Islet of Langerhans (tissue), 1 donor: ENCODE results near the gene SERINC5.

Experiments used
- FAIRE-seq: peaks from one replicate; lab custom pipeline; 2011; peaks lifted over from hg19 to GRCh38; lab: Jason Lieb, UNC

SERINC5 gene

DNA sequence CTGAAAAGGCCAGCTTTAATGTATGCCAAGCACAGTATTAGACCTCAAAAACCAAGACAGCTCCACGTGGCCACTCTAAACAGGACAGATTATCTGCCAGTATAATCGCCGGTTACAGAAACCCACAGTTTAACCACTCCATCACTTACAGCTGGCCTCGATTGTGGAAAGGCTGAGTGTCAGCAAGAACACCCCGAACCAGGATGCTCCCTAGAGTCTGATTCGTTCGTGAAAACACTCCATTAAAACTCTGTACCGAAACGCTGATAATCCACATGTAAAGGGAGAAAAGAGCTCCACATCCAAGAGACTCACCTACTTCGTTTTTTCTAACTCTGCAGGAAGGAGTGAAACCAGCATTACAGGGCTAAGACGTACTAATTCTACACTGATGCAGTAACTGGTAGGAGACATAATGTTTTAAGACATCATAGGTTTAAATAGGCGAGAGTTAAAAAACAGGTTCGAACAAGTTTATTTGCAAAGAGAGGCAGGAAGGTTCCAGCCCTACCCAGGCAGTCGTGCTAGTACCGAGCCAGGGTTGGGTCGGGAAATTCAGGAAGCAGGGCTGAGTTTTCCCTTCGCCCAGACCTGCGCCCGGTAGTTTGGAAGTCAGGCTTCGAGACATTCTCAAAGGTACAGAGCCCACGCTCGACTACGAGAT lies 949 bp downstream of the SERINC5 start:
- FAIRE-seq: no peak

DNA sequence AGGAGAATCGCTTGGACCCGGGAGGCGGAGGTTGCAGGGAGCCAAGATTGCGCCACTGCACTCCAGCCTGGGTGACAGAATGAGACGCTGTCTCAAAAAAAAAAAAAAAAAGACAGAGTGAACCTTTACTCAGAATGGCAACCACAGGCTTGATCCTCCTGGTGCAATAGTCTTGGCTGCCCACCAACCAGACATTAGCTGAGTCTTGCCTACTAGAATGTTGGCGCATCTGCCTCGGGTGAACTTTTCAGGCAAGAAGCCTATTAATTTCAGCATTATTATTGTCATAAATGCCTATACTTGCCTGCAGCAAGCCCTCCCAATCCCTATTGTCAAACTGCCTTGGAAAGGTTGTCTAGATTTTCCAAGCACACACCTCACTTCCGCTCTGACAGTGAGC lies 4.2 kb downstream of the SERINC5 start:
- no peak for FAIRE-seq

DNA sequence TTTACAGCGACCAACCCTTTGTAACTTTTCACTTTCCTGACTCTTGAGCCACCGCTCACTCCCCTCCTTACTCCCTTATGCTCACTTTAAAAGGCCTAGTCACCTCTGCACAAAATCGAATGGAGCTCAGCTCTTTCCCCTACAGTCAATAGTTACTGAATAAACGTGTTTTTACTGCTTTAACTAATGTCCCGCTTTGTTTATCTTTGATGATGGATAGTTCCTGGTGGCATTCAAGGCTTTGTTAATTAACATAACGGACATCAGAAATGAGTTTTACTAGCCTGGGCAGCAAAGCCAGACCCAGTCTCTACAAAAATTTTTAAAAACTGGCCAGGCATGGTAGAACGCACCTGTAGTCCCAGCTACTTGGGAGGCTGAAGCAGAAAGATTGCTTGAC lies 5.0 kb downstream of the SERINC5 start:
- FAIRE-seq: no peak

DNA sequence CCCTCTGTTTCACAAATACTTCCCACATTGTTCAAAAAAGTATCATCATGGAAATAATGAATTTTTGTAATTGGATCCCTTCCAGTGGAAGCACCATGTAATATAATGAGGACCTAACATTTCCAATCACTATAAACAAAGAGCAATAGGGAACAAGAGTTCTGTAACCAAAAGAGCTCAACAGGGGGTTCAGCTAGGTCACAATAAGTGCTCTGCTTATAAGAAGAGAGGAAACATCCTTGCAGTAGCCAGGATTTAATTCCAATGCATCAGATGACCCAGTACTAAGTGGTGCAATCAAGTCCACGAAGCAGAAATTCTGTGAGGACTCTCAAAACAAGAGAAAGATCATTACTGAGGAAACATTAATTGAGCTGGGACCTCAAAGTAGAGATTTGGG lies 5.9 kb downstream of the SERINC5 start:
- no peak for FAIRE-seq

DNA sequence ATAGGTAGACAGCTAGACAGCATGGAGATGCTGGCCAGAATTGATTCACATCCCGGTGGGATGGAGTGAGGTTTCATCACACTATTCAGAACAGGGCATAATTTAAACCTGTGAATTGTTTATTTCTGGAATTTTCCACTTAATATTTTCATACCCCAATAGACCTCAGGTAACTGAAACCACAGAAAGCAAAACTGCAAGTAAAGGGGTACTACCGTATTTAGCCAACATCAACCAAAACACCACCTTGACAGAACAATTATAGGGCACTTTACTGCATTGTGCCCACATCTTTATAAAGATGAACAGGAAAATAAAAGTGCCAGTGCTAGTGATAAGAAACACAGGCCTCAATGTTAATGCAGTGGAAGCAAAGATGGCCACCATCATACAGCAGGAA lies 7.5 kb downstream of the SERINC5 start:
- no peak for FAIRE-seq

DNA sequence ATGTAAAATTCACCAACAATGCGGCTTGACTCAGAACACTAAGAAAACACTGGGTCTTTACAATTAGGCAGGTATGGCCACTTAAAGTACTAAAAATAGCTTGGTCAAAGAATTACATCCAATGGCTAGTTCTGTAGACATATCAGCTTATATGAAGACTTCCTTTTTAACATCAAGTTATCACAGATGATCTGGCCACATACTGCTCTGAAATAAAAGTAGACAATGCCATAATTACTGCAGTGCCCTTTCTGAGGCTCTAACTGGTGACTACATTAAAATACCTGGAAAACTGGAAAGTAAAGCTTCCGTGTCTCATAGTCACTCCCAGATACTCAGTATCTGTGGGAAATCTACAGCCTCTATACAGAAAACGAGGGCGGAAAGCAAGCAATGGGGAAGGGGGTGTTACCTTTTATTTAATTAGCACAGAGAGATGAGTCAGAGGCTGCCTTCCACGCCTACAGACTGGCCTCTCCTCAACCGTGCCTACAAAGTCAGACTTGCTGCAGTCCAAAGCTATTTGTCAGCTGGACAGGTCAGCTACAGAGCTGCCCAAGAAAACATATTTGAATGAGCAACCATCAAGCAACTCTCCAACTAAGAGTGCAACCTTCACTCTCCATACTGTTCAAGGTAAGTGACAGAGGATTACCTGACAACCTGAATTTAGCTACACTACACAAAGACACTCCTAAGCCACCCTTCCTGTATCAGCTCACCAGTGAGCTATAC lies 8.7 kb downstream of the SERINC5 start:
- FAIRE-seq: no peak

DNA sequence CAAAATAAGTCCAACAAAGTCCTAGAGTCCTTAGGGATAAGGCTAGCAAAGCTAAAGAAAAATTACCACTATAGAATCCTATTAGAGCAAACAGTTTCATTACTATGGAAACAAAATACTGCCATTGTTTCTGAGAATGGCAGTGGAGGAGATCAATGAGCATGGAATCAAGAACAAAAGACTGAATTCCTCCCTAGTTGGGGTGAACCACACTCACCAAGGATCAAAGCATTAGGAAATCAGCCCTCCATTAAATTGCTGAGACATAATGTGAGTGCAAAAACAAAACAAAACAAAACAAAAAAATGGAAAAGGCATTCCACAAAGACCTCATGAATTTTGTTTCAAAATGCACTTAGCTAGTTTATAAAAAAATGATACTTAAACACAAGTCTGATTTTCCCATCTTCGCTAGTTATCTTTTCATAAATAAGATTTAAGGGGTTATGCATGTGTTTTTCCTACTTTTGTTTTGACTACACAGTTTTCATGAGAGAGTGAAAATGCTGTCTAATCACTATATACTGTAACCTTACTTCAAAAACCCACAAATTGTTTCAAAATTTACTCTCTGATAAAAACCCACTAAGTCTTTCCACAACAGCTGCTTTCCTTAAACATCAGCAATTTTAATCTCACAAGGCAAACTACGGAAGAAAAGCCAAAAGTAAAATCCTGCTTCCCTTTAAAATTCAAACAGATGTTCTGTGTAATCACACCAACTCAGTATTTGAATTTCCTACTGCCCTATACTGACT lies 9.7 kb downstream of the SERINC5 start:
- FAIRE-seq: peak; percentile 45

DNA sequence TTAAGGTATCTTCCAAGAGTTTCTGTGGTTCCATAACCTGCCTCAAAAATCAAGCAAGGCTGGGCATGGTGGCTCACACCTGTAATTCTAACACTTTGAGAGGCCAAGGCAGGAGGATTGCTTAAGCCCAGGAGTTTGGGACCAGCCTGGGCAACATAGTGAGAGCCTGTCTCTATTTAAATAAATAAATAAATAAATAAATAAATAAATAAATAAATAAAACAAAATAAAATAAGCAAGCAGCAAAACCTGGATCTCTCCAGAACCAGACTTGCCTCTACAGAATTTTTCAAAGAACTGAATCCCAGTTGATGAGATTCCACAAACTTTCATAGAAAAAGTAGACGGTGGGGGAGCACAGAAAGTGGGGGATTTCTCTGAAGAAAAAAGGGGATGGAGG lies 12.3 kb downstream of the SERINC5 start:
- FAIRE-seq: no peak

DNA sequence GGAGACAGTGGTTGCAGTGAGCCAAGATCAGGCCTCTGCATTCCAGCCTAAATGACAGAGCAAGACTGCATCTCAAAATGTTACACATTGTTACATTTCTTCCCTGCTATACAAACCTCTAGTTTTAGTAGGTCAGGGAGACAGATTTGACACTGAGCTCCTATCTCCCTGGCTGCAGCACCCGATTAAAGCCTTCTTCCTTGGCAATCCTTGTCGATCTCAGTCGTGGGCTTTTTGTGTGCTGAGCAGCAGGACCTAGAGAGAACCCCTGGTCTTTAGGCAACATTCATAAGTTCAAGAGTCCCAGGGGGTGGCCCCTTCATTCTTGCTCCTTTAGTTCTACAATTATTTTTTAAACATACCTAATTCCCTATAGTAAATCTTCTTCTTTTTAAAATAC lies 13.0 kb downstream of the SERINC5 start:
- FAIRE-seq: no peak

DNA sequence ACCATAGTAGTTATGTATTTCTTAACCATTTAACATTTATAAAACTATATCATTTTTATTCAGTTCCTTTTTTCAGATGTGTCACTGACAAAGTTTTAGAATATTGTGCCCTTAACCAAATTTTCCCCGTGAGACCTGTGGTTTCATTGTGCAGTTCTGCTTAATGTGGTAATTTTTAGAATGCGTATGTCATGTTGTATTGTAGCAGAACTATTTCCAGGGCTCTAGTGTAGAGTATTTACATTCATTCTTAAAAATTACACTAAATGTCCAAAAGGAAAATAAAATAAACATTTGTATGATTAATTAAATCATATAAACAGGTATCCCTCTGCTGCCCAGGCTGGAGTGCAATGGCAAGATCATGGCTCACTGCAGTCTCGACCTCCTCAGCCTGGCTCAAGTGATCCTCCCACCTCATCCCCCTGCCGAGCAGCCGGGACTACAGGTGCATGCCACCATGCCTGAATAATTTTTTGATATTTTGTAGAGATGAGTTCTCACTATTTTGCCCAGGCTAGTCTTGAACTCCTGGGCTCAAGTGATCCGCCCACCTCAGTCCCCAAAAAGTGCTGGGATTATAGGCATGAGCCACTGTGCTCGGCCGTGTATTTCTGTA lies 15.4 kb downstream of the SERINC5 start:
- no peak for FAIRE-seq

DNA sequence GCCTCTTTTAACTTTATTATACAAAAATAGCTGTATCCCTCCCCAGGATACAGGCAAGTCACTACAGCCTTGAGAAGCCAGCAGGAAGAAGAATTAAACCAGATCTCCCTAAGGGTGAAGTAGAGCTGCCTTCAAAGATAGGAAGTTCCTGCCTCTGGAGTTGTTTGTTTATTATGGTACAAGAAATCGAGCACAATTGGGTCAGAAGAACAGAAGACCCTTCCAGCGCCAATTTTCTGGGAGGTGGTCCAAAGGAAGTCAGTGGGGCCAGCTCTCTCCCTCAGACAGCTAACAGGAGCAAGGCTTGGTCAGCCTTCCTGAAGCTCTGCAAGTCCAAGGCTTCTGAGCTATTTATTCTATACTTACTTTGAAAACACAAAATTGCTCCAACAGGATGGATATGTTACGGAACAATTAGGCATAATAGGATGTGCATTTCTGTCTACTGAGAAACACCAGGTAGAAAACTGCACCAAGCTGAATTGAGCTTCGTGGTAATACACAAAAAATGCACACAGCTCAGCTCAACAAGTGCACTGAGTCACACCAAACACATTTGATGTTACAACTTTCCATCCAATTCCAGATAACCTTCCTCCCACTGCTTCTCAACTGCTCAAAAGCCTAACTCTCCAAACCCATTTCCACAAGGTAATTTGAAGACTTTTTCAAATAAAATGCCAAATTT lies 16.0 kb downstream of the SERINC5 start:
- FAIRE-seq: no peak

DNA sequence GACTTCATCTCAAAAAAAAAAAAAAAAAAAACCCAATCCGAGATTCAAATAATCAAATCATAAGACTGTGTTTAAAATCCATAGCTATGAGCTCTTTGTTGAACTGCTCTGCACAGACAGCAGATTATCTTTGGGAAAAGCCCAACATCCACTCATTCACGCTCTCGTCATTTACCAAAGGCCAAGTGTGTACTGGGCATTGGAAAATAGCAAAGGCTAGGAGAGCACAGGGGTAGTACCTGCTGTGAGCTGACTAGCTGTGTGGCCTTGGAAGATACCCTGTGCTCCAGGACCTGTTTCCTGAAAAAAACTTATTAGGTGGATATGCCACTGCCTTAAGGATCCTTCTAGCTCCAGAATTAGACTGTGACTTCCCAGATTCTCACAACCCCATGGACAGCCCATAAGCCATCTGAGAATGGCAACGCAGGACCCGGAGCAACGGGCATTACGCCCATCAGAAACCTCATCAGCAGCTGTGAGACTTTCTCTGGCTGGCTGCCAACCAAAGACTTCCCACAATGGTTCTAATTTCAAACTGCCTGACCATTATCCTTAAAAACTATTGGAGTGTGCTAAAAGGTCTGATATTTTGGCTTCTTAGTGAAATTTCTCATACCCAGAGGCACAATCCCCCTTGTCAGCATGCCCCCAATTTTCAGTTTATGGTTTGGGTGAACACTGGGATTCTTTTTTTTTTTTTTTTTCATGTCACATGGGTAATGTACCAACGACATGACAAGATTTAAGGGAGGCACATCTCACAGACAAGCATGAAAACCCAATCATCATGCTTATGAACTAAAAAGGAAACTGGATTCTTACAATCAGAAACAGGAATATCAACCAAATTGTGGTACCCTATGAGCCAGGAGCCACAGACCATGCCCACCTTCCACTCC lies 16.8 kb downstream of the SERINC5 start:
- FAIRE-seq: no peak

DNA sequence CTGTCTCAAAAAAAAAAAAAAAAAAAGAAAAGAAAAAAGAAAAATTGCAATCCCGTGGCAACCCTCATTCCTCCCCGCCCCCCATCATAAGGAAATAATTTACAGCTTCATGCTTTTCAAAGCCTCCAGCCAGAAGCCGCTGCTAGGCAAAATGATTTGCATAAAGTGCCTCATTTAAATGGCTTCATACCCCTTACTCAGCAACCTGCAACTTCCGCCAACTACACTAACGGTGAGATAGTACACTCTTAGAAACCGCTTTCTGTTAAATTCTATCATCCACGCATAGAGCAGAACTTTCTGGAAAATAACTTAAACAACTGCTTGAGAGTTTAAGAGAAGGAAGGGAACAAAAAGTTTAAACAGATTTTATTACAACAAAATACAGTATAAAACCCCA lies 17.8 kb downstream of the SERINC5 start:
- FAIRE-seq: no peak

DNA sequence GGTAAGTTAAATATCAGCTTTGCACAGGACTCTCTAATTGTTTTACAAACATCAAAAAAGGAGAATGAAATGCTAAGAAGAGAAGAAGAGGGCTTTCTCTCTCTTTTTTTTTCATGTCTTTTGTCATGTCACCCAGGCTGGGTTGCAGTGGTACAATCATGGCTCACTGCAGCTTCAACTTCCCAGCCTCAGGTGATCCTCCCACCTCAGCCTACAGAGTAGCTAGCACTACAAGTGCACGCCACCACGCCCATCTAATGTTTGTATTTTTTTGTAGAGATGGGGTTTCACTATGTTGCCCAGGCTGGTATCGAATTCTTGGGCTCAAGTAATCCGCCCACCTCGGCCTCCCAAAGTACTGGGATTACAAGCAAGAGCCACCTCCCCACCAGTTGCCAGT lies 18.6 kb downstream of the SERINC5 start:
- no peak for FAIRE-seq

DNA sequence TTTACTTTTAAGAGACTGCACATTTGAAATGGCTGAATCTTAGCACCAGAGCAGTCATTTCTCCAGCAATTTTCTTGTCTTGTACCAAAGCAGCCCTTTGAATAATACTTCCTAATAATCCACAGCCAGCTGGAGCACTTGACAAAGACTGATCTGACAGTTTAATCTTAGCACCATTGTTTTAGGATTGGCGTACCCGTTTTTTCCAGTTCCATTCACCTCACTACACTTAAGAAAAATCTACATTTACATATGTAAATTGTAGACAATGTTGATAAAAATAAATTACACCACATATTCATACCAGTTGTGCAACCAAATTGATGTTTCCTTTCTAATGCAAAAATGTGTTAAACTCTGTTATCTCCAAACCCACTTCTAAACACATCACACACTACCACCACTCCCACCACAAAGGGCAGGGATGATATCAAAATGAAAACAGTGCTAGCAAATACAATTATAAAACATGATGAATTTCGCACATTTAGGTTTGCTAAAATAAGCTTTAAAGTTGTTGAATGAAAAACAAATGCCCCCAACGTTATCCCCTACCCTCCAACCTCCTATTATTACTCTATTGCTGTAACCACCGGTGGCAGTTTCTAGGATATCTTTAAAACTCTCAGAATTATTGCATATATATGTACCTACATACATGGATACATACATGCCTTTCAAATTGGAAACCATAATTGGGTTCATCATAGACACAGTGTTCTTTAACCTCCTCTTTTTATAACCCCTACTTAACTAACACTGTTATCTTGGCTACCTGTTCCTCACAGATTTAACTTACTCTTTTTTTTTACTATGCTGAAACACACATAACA lies 21.5 kb downstream of the SERINC5 start:
- peak; percentile 9 for FAIRE-seq

DNA sequence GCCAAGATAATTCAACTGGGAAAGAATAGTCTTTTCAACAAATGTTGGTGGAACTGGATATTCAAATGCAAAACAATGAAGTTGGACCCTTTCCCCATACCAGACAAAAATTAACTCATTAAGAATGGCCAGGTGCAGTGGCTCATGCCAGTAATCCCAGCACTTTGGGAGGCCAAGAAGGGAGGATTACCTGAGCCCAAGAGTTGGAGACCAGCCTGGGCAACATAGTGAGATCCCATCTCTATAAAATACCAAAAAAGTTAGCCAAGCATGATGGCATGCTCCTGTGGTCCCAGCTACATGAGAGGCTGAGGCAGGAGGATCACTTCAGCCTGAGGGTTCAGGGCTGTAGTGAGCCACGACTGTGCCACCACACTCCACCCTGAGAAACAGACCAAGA lies 24.2 kb downstream of the SERINC5 start:
- FAIRE-seq: no peak

DNA sequence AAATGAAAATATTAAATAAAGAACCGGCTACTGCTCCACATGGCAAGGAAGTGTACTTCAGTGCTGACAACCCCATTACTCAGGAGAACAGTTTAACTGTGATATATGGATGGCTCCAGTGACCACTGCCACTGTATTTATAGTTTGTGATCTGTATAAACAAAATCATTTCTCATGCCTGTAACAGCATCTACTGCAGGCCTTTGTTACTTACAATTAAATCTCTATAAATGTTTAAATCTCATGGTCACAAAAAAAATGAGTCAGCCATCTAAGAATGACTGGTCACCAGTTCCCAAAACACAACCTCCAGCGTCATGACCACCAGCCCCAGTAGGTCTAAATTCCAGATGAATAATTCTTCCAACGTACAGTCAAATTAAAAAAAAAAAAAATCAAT lies 24.6 kb downstream of the SERINC5 start:
- no peak for FAIRE-seq

DNA sequence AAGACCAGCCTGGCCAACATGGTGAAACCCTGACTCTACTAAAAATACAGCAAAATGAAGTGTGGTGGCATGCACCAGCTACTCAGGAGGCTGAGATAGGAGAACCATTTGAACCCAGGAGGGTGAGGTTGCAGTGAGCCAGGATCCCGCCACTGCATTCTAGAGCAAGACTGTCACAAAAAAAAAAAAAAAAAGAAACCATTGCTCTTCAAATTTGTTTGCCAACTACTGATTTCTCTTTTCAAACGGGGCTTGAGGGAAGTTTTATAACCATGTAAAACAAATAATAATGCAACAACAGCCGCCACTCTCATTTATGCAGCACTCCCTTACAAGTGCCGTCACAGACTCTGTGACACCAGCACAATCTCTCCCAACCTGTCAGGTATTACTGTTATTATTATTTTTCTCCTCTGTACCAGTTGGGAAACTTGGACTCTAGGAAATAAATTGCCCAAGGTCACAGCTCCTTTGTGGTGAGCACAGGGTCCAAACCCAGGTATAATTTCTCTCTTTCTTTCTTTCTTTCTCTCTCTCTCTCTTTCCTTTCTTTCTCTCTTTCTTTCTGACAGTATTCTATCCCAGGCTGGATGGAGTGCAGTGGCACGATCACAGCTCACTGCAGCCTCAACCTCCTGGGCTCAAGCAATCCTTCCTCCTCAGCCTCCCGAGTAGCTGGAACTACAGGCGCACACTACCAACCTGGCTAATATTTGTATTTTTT lies 25.4 kb downstream of the SERINC5 start:
- FAIRE-seq: no peak

DNA sequence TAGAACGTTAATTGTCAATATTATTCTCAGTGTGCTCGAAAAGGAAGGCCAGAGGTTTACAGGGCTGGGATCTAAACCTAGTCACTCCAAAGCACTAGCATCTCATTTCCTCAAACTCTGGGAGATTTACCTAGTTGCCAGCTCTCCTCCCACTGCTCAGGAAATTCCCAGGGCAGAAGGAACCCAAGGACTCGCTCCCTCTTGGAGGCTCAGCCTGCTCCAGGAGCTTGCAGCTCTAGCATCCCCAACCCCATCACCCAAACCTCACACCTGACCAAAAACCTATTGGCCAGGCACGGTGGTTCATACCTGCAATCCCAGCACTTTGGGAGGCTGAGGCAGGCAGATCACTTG lies 26.0 kb downstream of the SERINC5 start:
- peak; percentile 13 for FAIRE-seq
